GM23338 (cell line): ENCODE measurements around the gene DUSP9. TPM values are rescaled to one million over a fixed set of nuclear protein-coding genes. Genes with fewer than 3 reads are reported as not detected.
A peak's percentile ranks its signal among the peaks of the same experiment; 100 is the strongest.
"Not testable (repeated sequence)": the region's sequence is repeated elsewhere in the genome, so short reads cannot be mapped to it uniquely, and the experiment has no call there.

Experiments
- ATAC-seq: fragments of 200-7000 bp; cut with Tn5 transposase; 3 replicates; pipeline ENCODE4 v1.9.1; 2020
- DNase-seq: peaks from one replicate; pipeline ENCODE4 v3.0.0-alpha.2; 2015; ENCODE audit warnings: low spot score
- H2AFZ ChIP-seq: fragments of 200-600 bp; sonication (generic); 2 replicates; pipeline ENCODE4 v1.8.0; 2016; ENCODE audit warnings: antibody characterized with exemption, mild to moderate bottlenecking, moderate library complexity
- H3F3A ChIP-seq: fragments of 200-600 bp; sonication (generic); replicated peaks from 2 replicates; pipeline ENCODE4 v1.8.0; 2017; ENCODE audit warnings: antibody characterized with exemption, mixed run types, low read depth
- H3K27ac ChIP-seq: fragments of 200-600 bp; sonication (generic); 2 replicates; pipeline ENCODE4 v1.6.1; 2016; ENCODE audit warnings: low read depth
- H3K27me3 ChIP-seq: fragments of 200-600 bp; sonication (generic); 2 replicates; pipeline ENCODE4 v1.8.0; 2016; ENCODE audit warnings: mild to moderate bottlenecking, mixed run types, moderate library complexity; ENCODE audit not compliant: insufficient read depth
- H3K36me3 ChIP-seq: fragments of 200-600 bp; sonication (generic); 2 replicates; pipeline ENCODE4 v1.8.0; 2016; ENCODE audit warnings: mild to moderate bottlenecking; ENCODE audit not compliant: insufficient read depth
- H3K4me1 ChIP-seq: fragments of 200-600 bp; sonication (generic); 2 replicates; pipeline ENCODE4 v1.8.0; 2016; ENCODE audit warnings: mild to moderate bottlenecking, moderate library complexity; ENCODE audit not compliant: insufficient read depth
- H3K4me2 ChIP-seq: fragments of 200-600 bp; sonication (generic); 2 replicates; pipeline ENCODE4 v1.7.1; 2017; ENCODE audit warnings: mixed run types
- H3K4me3 ChIP-seq: fragments of 200-600 bp; sonication (generic); 2 replicates; pipeline ENCODE4 v1.6.1; 2016; ENCODE audit warnings: mixed run types
- H3K79me2 ChIP-seq: fragments of 200-600 bp; sonication (generic); replicated peaks from 2 replicates; pipeline ENCODE4 v1.8.0; 2017; ENCODE audit warnings: mild to moderate bottlenecking; ENCODE audit not compliant: insufficient read depth
- H3K9me2 ChIP-seq: fragments of 200-600 bp; sonication (generic); 2 replicates; pipeline ENCODE4 v1.8.0; 2017; ENCODE audit not compliant: insufficient read depth
- H4K20me1 ChIP-seq: fragments of 200-600 bp; sonication (generic); replicated peaks from 2 replicates; pipeline ENCODE4 v1.8.0; 2017; ENCODE audit warnings: mild to moderate bottlenecking; ENCODE audit not compliant: insufficient read depth
- H3K27ac Mint-ChIP-seq: 2 replicates; pipeline ENCODE4 v1.8.0; 2020; ENCODE audit warnings: inconsistent platforms, mild to moderate bottlenecking, moderate library complexity, mixed read lengths
- H3K27me3 Mint-ChIP-seq: 3 replicates; pipeline ENCODE4 v1.8.0; 2022; ENCODE audit warnings: low read depth, mild to moderate bottlenecking, moderate library complexity, mixed read lengths, inconsistent platforms; ENCODE audit not compliant: insufficient read depth, poor library complexity
- H3K36me3 Mint-ChIP-seq: 3 replicates; pipeline ENCODE4 v1.8.0; 2021; ENCODE audit warnings: low read depth, mild to moderate bottlenecking, inconsistent platforms, moderate library complexity, mixed read lengths
- H3K4me1 Mint-ChIP-seq: 3 replicates; pipeline ENCODE4 v1.8.0; 2020; ENCODE audit warnings: mild to moderate bottlenecking, inconsistent platforms, mixed read lengths
- H3K4me3 Mint-ChIP-seq: 3 replicates; pipeline ENCODE4 v1.8.0; 2021; ENCODE audit warnings: moderate library complexity, mild to moderate bottlenecking, inconsistent platforms, mixed read lengths
- H3K9me3 Mint-ChIP-seq: 3 replicates; pipeline ENCODE4 v1.8.0; 2020; ENCODE audit warnings: moderate library complexity, mild to moderate bottlenecking, inconsistent platforms, mixed read lengths
- CTCF ChIP-seq, 2 experiments: fragments of 200-600 bp in 1 of 2; sonication (generic) in 1 of 2; conservative IDR thresholded peaks; 2 replicates each; pipeline versions ENCODE4 v1.5.1 to v1.6.1; 2016 to 2017; ENCODE audit warnings: antibody characterized with exemption in 2 of 2, low read depth in 2 of 2, mild to moderate bottlenecking in 2 of 2, moderate library complexity in 1 of 2
- EZH2 ChIP-seq: fragments of 200-600 bp; sonication (generic); IDR thresholded peaks from one replicate; pipeline ENCODE4 v1.8.0; 2017; ENCODE audit warnings: antibody characterized with exemption, mild to moderate bottlenecking, low read depth; ENCODE audit not compliant: unreplicated experiment
- EZH2phosphoT487 ChIP-seq: fragments of 200-600 bp; sonication (generic); IDR thresholded peaks from one replicate; pipeline ENCODE4 v1.8.1; 2018; ENCODE audit warnings: antibody characterized with exemption; ENCODE audit not compliant: unreplicated experiment
- POLR2AphosphoS5 ChIP-seq: IDR thresholded peaks from 2 replicates; pipeline ENCODE4 v1.6.1; 2016; ENCODE audit warnings: antibody characterized with exemption, low read depth
- ZNF114 ChIP-seq: fragments of 250-450 bp; sonication (Bioruptor Pico); IDR thresholded peaks from 2 replicates; pipeline ENCODE4 v1.5.0; 2020; ENCODE audit warnings: mild to moderate bottlenecking, moderate library complexity
- ZNF462 ChIP-seq: fragments of 250-450 bp; sonication (Bioruptor Pico); IDR thresholded peaks from 2 replicates; pipeline ENCODE4 v1.5.0; 2020; ENCODE audit warnings: mild to moderate bottlenecking, moderate library complexity
- polyA plus RNA-seq: library from polyadenylated mRNA; unstranded; fragments of >200 nt; fragmentation: Nextera tagmentation; extraction: Ambion mirVana; gene quantifications from 2 replicates; pipeline ENCODE4 v1.2.1, GENCODE V29; 2016
- total RNA-seq: library from RNA; depleted of rRNA; stranded (reverse); fragments of >200 nt; shearing (Covaris generic); gene quantifications from 2 replicates; pipeline ENCODE4 v1.2.3, GENCODE V29; 2014

The DUSP9 gene
- total and polyA plus RNA-seq, 2 experiments from 2014 or later = 0.71 to 3.9 TPM

- not testable (repeated sequence) for H3K4me2 ChIP-seq, H3K27me3 ChIP-seq, H3F3A ChIP-seq, H3K9me2 ChIP-seq, H2AFZ ChIP-seq, H3K4me3 ChIP-seq, DNase-seq, H4K20me1 ChIP-seq, H3K27ac Mint-ChIP-seq, H3K4me1 ChIP-seq, H3K36me3 ChIP-seq, H3K4me3 Mint-ChIP-seq, H3K4me1 Mint-ChIP-seq, ATAC-seq, H3K27ac ChIP-seq, H3K79me2 ChIP-seq, H3K9me3 Mint-ChIP-seq, H3K27me3 Mint-ChIP-seq
- H3K36me3 Mint-ChIP-seq = peaks cover 24% of the 10 kb centered on the region; the same call in 2 of the 3 replicates
- TF ChIP-seq POLR2AphosphoS5 = peak; percentile 9; the same call in 1 of the 2 replicates
Observed at GRCh38 chrX:153696538-153696937, 49.5 kb downstream of the DUSP9 start.

- not testable (repeated sequence) for H3K9me2 ChIP-seq, H2AFZ ChIP-seq, H3K4me3 ChIP-seq, H3K79me2 ChIP-seq, ATAC-seq, H3K27me3 ChIP-seq, H3K27me3 Mint-ChIP-seq, DNase-seq, H3K36me3 ChIP-seq, H3K4me1 ChIP-seq, H3K4me2 ChIP-seq, H4K20me1 ChIP-seq, H3K27ac ChIP-seq, H3F3A ChIP-seq, H3K9me3 Mint-ChIP-seq, H3K4me3 Mint-ChIP-seq, H3K4me1 Mint-ChIP-seq
- peaks cover 28% of the 10 kb centered on the region; the same call in 2 of the 3 replicates for H3K36me3 Mint-ChIP-seq
- peak overlapping the region; percentile 51; the same call in 1 of the 2 replicates for H3K27ac Mint-ChIP-seq
Observed at GRCh38 chrX:153696986-153697722, 50.2 kb downstream of the DUSP9 start.

- Histone ChIP-seq H3K36me3 (no peaks in the 10 kb centered on the region), H3K79me2 (no peaks in the 10 kb centered on the region), H3K4me2 (no peak overlapping the region), H3K9me2 (no peaks in the 10 kb centered on the region), H3K27ac (no peak overlapping the region), H3K4me3 (no peak overlapping the region), H3K27me3 (no peaks in the 10 kb centered on the region), H3K4me1 (no peaks in the 10 kb centered on the region), H3F3A (no peaks in the 10 kb centered on the region), H2AFZ (no peak overlapping the region), H4K20me1 (no peaks in the 10 kb centered on the region)
- no peak for DNase-seq
- Mint-ChIP-seq H3K27me3 (peaks cover 9% of the 10 kb centered on the region), H3K4me3 (no peak overlapping the region), H3K4me1 (peaks cover 3% of the 10 kb centered on the region; the same call in 1 of the 3 replicates), H3K36me3 (peaks cover 31% of the 10 kb centered on the region; the same call in 2 of the 3 replicates), H3K9me3 (peaks cover 3% of the 10 kb centered on the region; the same call in 1 of the 3 replicates), H3K27ac (no peak overlapping the region; the same call in none of the 2 replicates)
- ATAC-seq = no peak; the same call in 2 of the 3 replicates
- no peak for TF ChIP-seq ZNF114 (CRISPR knock-in tag)
- TF ChIP-seq CTCF (conservative IDR thresholded peaks at IDR 0.05; ENCODE audit: low read depth in 2 of 2) = no peak
- no peak for TF ChIP-seq ZNF462
- TF ChIP-seq EZH2phosphoT487 = no peak
- TF ChIP-seq EZH2 = no peak
Observed at GRCh38 chrX:153697924-153698865, 51.2 kb downstream of the DUSP9 start.
